RWPE1 (cell line): ENCODE measurements around the gene GTPBP2.

ENCODE experiments used
- CTCF ChIA-PET: fragments of 350-600 bp; sonication (Branson Sonifier 250); formaldehyde crosslinking; extraction: SDS; loops from one replicate; lab custom pipeline; 2021; lab: Yijun Ruan, JAX
- POLR2A ChIA-PET: fragments of 400-600 bp; formaldehyde crosslinking; extraction: SDS; loops from one replicate; lab custom pipeline; 2020; ENCODE audit warnings: antibody characterized with exemption; ENCODE audit not compliant: low non-redundant PET; lab: Yijun Ruan, JAX
- DNase-seq: peaks from one replicate; pipeline ENCODE4 v3.0.0; 2012; ENCODE audit warnings: low spot score
- H3K27ac ChIP-seq: fragments of 450-650 bp; 2 replicates; pipeline ENCODE4 v1.5.1; 2017
- CTCF ChIP-seq: fragments of 450-650 bp; conservative IDR thresholded peaks from 2 replicates; pipeline ENCODE4 v1.5.1; 2017; ENCODE audit warnings: low read depth, mild to moderate bottlenecking

The GTPBP2 gene

GRCh38 chr6:43616725-43617472 is 12.2 kb downstream of the GTPBP2 start:
- no peak for DNase-seq
- H3K27ac ChIP-seq, result peak overlapping the region; percentile 36
- ChIA-PET CTCF (interaction anchor here (0.6 to 1.2 kb wide), 2 partner anchors 8 to 23 kb away, joined by 4 to 8 read pairs; no protein-coding TSS in a partner anchor), POLR2A (interaction anchor here (0.8 kb wide), 1 partner anchor 13 kb away, joined by 3 read pairs; the partner anchor contains the start of gene GTPBP2)
- no peak for TF ChIP-seq CTCF

- no peak overlapping the region for H3K27ac ChIP-seq
- ChIA-PET POLR2A (interaction anchor here (0.7 kb wide), 1 partner anchor 15 kb away, joined by 3 read pairs; the partner anchor contains the start of gene GTPBP2), CTCF (interaction anchor here (0.6 kb wide), 1 partner anchor 442 kb away, joined by 3 read pairs; no protein-coding TSS in a partner anchor)
- TF ChIP-seq CTCF, result no peak
- no peak for DNase-seq
Observed at GRCh38 chr6:43614396-43614730, 14.7 kb downstream of the GTPBP2 start.

GRCh38 chr6:43613721-43614395 is 15.2 kb downstream of the GTPBP2 start:
- TF ChIP-seq CTCF, result no peak
- ChIA-PET CTCF (interaction anchor here (0.6 kb wide), 1 partner anchor 442 kb away, joined by 3 read pairs; no protein-coding TSS in a partner anchor), POLR2A (interaction anchor here (0.7 kb wide), 1 partner anchor 15 kb away, joined by 3 read pairs; the partner anchor contains the start of gene GTPBP2)
- no peak overlapping the region for H3K27ac ChIP-seq
- DNase-seq, result no peak

- no peak for TF ChIP-seq CTCF
- ChIA-PET POLR2A (no interaction called here), CTCF (interaction anchor here (0.7 to 1.1 kb wide), 2 partner anchors 164 to 469 kb away, joined by 4 read pairs; no protein-coding TSS in a partner anchor)
- no peak overlapping the region for H3K27ac ChIP-seq
- no peak for DNase-seq
Observed at GRCh38 chr6:43610431-43610830, 18.6 kb downstream of the GTPBP2 start.

GRCh38 chr6:43609402-43609801 is 19.7 kb downstream of the GTPBP2 start:
- no peak for TF ChIP-seq CTCF
- H3K27ac ChIP-seq, result no peak overlapping the region
- CTCF ChIA-PET, result interaction anchor here (0.7 to 1.1 kb wide), 4 partner anchors 8 to 160 kb away, joined by 3 to 7 read pairs (median 4); no protein-coding TSS in a partner anchor
- DNase-seq, result no peak
- POLR2A ChIA-PET, result no interaction called here

GRCh38 chr6:43608807-43609206 is 20.3 kb downstream of the GTPBP2 start:
- no peak overlapping the region for H3K27ac ChIP-seq
- no peak for DNase-seq
- TF ChIP-seq CTCF, result no peak
- ChIA-PET CTCF (interaction anchor here (0.7 to 1.4 kb wide), 8 partner anchors 9 to 483 kb away, joined by 3 to 9 read pairs (median 4); partner anchors contain the start of gene MRPS18A), POLR2A (no interaction called here)
